ENCODE measurements around the gene KLHDC10.
A peak's percentile ranks its signal among the peaks of the same experiment; 100 is the strongest.
"Not testable (repeated sequence)": the region's sequence is repeated elsewhere in the genome, so short reads cannot be mapped to it uniquely, and the experiment has no call there.

Gene KLHDC10

GRCh38 chr7:130069978-130070860, at the start of gene KLHDC10:
Gene KLHDC10 (plus strand): TSS chr7:130070534. CDS start chr7:130070644, 110 bp downstream.
- peak; percentile 78 to 99 for DNase-seq

GRCh38 chr7:130021105-130021834, 49.1 kb upstream of the KLHDC10 start:
- DNase-seq: no peak

- DNase-seq: no peak
Measured at GRCh38 chr7:130022115-130022514, 48.2 kb upstream of the KLHDC10 start.

- no peak for DNase-seq
Measured at GRCh38 chr7:130022623-130023175, 47.6 kb upstream of the KLHDC10 start.

GRCh38 chr7:130024390-130024789, 45.9 kb upstream of the KLHDC10 start:
- DNase-seq: no peak

GRCh38 chr7:130032698-130033097, 37.6 kb upstream of the KLHDC10 start:
- no peak for DNase-seq

GRCh38 chr7:130037703-130038102, 32.6 kb upstream of the KLHDC10 start:
- DNase-seq: no peak

GRCh38 chr7:130040576-130040975, 29.8 kb upstream of the KLHDC10 start:
- no peak for DNase-seq

GRCh38 chr7:130047831-130048230, 22.5 kb upstream of the KLHDC10 start:
- DNase-seq: no peak

GRCh38 chr7:130048906-130049305, 21.4 kb upstream of the KLHDC10 start:
- DNase-seq: no peak

- not testable (repeated sequence) for DNase-seq
Measured at GRCh38 chr7:130052250-130052649, 18.1 kb upstream of the KLHDC10 start.

- not testable (repeated sequence) for DNase-seq
Measured at GRCh38 chr7:130055198-130055597, 15.1 kb upstream of the KLHDC10 start.

GRCh38 chr7:130062246-130062645, 8.1 kb upstream of the KLHDC10 start:
- DNase-seq: no peak

GRCh38 chr7:130063036-130063435, 7.3 kb upstream of the KLHDC10 start:
- DNase-seq: peak; percentile 23 to 49

- not testable (repeated sequence) for DNase-seq
Measured at GRCh38 chr7:130064580-130064926, 5.8 kb upstream of the KLHDC10 start.

- DNase-seq: no peak
Measured at GRCh38 chr7:130065500-130066152, 4.7 kb upstream of the KLHDC10 start.

GRCh38 chr7:130069179-130069977, 956 bp upstream of the KLHDC10 start:
- DNase-seq: no peak

GRCh38 chr7:130070861-130071622, 708 bp downstream of the KLHDC10 start:
- no peak for DNase-seq

- DNase-seq: peak in 1 of 2 donors; percentile 74
Measured at GRCh38 chr7:130071701-130072622, 1.6 kb downstream of the KLHDC10 start.

- DNase-seq: no peak
Measured at GRCh38 chr7:130079846-130080394, 9.6 kb downstream of the KLHDC10 start.

All from bone marrow (tissue), 2 donors.